GM19035 (cell line): ENCODE measurements around the gene BOLL.
A peak's percentile ranks its signal among the peaks of the same experiment; 100 is the strongest.
"Not testable (repeated sequence)": the region's sequence is repeated elsewhere in the genome, so short reads cannot be mapped to it uniquely, and the experiment has no call there.

Experiments
- ATAC-seq: cut with Tn5 transposase; IDR thresholded peaks from one replicate; pipeline ENCODE4 v1.9.1; 2021; ENCODE audit not compliant: unreplicated experiment

The BOLL gene

DNA sequence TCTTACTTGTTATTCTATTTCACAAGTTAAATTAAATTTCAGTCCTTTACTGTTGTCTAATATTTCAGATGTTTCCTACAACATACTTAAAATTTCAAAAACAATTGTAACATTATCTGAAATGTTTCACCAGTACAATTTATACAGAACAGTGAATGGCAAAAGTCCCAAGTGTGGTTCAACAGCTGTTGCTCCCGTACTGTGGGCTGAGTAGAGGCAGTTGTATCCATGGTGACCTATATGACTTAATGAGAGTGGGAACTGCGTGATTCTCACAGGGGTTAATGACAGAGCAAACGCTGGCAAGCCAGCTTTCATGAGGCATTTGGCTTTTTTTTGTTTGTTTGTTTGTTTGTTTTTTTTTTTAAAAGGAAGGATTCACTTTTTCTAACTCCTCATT is 13.9 kb upstream of the BOLL start:
- ATAC-seq: no peak

DNA sequence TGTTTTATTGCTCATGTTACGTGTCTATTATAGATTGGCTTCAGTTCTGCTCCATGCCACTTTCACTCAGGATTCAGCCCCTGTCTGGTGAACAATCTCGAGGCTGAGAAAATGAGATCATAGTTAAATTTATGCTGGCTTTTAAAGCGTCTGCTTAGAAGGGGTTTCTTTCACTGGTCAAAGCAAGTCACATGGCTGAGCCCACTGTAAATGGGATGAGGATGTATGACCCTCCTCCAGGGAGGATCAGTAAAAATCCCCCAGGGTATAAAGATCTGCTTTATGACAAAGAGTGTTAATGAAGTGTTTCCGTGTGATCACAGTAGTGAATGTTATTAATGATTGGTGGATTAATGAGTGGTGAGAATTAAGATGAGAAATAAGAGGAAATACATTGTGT is 13.1 kb upstream of the BOLL start:
- ATAC-seq: no peak

DNA sequence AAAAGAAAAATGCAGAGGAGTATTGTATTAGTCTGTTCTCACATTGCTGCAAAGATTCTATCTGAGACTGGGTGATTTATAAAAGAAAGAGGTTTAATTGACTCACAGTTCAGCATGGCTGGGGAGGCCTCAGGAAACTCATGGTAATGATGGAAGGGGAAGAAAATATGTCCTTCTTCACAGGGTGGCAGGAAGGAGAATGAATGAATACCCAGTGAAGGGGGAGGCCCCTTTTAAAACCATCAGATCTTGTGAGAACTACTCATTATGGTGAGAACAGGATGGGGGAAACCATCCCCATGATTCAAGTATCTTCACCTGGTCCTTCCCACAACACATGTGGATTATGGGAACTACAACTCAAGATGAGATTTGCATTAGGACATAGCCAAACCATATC is 10.2 kb upstream of the BOLL start:
- no peak for ATAC-seq

DNA sequence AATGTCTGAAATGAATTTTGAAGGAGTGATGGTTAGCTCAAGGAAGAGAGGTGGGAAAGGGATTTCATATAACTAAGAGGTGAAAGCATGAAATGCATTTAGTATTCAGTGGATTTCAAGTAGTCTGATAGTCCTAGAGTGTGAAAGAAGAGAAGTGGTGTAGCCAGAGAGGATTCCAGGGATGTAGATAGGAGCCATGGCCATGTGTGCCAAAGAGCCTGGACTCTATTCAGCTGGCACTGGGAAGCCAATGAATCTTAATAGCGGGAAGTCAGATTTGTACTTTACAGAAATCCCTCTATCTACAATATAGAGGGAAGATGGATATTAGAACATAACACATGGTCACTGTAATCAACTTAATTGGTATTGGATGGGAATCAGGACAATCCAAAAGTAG is 8.3 kb upstream of the BOLL start:
- ATAC-seq: no peak

DNA sequence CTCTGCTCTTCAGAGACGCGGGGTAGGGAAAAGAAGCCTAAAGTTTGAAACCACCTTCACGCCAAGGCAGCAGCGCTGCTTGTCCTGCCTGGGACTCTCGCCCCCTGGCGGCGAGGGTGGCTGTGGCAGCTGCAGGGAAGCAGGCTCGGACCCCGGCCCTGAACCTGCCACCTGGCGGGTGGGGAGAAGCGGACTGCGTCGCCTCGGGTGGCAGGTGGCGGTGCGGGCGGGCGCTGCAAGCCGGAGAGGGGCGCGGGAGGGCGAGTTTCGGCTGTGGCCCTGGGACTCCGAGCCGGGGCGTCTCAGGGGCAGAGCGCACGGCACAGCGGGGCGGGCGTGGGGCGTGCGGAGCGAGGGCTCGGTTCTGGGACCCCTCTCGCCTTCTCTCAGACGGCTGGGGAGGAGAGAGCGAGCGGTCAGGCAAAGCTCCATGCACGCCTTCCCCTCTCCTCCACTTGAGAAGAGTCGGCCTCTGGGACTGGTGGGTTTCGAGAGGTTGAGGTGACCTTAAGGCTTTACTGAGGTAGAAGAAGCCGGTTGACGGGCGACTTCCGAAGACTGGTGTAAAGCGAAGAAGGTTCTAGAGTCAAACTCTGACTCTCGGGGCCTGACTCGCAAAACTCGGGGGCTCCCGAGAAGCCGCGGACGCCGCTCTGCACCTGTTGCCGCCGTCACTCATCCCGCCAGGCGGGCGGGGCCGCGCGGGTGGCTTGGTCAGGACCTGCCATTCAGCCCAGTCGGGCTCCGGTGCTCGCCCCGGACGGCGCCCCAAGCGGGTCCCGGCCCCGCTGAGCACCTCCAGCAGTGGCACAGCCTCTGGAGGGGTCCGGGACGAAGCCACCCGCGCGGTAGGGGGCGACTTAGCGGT is 1.1 kb upstream of the BOLL start:
- ATAC-seq: no peak

DNA sequence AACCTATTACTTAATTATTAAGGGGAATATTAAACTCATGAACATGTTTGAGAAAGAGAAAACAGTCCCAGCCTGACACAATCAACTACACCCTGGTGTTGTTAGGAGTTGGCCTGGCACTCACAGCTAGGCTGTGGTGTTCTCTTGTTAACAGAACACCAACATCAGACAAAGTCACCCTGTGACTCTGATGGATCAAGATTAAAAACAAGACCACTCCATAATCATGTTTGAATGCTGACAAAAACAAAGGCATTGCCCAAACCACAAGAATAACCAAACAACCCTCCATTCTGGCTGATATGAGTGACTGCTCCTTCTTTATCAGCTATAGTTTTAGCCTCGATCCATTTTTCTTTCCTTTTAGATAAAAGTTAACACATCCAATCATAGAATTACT is 3.0 kb downstream of the BOLL start:
- ATAC-seq: no peak

DNA sequence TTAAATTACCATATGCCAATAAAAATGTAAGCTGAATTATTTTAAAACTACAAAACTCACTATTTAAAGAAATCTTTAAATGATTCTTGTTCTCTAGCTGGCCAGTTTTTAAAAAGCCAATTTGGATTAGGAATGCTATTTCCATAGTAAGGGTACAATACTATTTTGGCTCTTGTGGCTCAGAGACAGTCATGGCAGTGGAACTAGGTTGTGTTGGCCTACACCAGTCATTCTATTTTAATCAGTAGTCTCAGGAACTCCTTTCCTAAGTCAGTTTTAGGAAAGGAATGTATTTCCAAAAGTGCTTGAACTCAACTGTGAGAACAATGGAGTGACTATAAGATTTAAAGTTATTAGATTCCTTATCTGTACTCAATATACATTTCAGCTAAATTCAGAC is 5.9 kb downstream of the BOLL start:
- no peak for ATAC-seq

DNA sequence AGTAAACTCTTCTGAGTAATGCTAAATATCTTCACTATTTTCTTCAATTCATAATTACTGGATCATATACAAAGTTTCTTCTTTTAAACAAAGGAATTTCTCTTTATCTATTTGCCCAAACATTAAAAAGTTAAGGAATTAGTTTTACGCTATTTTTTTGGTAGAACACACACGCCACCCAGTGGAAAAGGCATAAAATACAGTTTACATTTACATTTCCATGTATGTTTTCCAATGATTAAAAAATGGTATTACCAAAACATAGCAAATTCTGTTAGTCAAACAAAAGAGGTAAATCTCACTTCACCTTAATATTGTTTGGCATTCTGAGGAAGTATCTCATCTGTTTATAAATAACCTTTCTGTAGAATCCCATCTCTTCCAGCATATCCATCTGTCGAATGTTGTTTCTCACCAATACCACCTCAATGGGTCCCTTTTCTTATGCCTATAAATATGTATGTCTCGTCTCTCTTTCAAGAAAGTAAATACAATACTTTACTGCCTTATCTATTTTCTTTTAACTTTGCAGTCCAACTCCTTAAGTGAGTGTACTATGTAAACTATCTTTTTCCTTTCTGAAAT is 7.2 kb downstream of the BOLL start:
- no peak for ATAC-seq

DNA sequence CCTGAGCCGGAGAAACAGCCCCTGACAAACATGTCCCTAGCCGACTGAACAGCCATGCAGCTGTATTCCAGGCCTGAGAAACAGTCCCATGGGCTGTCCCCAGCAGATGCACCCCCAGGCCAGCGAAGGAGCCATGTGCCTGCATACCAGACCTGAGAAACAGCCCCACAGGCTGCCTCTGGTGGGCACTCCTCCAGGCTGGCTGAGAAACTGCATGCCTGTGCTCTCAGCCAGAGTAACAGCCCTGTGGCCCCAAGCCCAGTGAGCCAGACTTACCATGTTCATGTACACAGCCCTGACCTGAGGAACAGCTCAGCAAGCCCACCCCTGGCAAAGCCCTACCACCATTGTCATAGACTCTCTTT is 24.8 kb downstream of the BOLL start:
- no peak for ATAC-seq

DNA sequence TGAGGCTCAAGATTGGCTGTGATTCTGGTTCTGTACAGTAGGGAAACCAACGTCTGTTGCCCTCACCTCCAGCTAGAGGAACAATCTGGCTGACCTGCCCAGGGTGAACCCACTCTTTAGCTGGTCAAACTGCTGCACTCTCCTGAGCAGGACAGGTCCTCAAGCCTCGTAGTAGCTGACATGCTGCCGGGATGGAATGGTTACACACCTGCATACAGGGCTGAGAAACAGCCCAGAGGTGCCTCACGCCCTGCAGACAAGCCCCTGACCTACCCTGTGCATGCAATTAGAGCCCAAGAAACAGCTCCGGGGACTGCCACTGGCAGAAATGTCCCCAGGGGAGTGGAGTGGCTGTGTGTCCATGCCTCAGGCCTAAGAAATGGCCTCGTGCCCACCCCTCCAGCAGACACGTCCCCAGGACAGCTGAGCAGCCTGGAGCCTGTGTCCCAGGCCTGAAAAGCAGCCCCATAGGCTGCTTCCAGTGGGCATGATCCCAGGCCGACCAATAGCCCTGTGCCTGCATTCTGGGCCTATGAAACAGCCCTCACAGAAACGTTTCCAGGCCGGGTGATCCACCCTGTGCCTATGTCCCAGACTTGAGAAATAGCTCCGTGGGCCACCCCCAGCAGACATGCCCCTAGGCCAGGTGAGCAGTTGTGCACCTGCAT is 25.4 kb downstream of the BOLL start:
- ATAC-seq: no peak

DNA sequence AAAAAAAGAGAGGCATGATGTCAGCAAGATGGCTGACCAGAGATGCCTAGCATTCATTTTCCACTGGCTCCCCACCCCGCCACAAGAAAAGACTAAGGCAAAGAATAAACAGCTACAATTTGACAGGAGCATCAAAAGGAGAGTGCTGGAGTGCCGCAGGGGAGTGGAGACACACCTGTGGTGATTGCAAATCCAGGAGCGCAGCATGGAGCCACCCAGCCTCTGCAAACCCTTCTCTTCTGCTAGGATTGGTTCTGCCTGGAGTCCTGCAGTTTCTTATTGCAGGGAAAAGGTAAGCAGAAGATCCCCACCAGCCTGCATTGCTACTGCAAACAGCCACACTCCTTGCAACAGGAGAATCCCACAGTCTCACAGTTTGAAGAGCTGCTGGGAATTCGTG is 26.1 kb downstream of the BOLL start:
- no peak for ATAC-seq

DNA sequence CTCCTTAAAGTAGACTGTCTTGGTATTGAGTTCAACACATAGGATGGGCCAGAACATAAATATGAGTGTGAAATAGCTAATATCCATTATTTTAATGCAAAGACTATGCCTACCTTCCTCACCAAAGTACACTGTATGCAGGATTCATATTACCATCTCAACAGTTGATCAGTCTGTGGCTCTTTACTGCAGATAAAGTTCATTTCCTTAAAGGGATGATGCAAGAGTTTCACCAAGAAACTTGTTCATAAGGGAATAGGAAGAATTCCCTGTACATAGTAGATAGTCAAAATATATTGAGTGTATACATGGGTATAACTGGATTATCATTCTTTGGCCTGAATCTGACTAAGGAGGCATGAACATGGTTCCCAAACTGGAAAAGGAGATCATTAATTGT is 44.9 kb downstream of the BOLL start:
- no peak for ATAC-seq

DNA sequence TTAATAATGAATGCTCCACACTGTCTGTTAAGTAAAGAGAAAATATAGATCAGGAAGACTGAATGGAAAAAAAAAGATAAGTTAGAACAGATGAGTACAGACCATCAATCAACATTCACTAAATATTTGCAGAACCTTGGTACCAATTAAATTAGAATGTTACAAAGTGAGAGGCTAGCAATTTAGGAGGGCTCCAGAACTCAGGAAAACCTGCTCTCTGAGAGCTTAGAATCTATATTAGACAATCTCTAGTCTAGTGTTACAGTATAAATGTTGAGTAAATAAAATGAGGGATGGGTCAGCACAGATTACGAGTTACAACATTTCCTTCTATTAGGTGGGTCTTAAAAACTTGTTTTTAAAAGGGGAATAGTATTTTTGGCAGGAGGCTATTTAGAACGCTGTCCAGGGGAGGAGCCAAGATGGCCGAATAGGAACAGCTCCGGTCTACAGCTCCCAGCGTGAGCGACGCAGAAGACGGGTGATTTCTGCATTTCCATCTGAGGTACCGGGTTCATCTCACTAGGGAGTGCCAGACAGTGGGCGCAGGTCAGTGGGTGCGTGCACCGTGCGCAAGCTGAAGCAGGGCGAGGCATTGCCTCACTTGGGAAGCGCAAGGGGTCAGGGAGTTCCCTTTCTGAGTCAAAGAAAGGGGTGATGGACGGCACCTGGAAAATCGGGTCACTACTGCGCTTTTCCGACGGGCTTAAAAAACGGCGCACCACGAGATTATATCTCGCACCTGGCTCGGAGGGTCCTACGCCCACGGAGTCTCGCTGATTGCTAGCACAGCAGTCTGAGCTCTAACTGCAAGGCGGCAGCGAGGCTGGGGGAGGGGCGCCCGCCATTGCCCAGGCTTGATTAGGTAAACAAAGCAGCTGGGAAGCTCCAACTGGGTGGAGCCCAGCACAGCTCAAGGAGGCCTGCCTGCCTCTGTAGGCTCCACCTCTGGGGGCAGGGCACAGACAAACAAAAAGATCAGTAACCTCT is 56.3 kb downstream of the BOLL start:
- ATAC-seq: not testable (repeated sequence)

DNA sequence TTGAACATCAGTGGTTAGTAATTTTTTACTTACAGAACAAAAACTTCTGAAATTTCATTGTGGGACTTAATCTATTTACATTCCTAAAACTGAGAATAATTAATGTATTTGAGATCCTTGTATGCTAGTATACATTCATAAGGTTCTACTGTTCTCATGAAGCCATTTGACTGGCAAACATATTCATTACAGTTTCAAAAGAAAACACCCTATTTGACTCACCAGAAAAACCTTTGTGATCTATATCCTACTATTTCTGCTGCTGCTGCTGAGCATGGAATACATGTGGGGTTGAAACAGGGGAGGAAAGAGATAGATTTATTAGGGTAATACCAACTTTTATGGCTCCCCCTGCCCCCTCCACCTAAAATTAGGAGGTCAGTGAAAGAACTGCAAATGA is 58.1 kb downstream of the BOLL start:
- ATAC-seq: no peak

DNA sequence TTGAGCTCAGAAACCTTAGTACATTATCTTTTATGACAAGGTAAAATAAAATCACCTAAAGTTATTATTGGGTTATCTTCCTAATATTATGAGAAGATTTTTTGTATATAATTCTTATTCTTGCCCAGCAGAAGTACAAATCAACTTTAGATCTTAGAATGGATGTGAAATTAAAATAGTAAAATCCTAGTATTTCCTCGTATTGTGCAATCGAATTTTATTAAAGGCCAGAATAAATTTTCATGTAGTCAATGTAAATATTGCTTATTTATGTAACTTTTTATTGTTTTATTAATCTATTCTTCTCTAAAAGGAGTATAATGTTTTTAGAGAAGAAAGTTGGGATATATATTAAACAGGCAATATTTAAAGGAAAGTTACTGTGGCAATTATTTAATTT is 67.3 kb downstream of the BOLL start:
- no peak for ATAC-seq

DNA sequence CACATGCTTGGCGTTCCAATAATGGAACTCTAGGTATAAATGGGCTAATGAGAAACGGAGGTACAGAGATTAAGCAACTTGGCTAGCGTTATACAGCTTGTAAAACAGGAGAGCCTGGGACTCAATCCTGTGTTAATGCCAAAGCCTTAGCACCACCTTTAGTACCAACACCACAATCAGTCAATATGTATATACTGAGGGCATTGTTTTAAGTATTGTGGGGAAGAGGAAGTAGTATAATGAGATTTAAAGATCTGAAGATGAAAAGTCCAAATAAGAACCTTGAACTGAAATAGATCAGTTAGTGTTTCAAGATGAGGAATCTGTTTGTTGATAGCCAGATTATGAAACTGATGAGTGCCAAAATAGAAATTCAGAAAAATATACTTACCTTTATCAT is 71.8 kb downstream of the BOLL start:
- ATAC-seq: no peak

DNA sequence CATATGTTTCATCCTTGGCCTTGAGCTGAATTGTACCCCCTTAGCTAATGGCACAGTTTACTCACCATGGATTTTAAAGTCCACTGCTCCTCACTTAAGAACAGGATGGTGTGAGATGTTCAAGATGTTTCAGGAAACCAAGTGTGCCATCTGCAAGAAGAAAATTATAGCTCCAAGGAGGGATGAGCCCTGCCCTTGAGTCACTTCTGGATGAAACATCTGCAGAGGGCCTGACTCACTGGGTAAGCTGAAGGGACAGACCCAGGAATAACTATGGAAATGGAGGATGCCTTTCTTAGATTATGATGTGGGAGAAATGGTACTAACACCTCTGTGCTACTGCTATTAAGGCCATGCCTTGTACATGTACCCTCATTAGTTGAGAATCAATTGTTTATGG is 73.5 kb downstream of the BOLL start:
- no peak for ATAC-seq

DNA sequence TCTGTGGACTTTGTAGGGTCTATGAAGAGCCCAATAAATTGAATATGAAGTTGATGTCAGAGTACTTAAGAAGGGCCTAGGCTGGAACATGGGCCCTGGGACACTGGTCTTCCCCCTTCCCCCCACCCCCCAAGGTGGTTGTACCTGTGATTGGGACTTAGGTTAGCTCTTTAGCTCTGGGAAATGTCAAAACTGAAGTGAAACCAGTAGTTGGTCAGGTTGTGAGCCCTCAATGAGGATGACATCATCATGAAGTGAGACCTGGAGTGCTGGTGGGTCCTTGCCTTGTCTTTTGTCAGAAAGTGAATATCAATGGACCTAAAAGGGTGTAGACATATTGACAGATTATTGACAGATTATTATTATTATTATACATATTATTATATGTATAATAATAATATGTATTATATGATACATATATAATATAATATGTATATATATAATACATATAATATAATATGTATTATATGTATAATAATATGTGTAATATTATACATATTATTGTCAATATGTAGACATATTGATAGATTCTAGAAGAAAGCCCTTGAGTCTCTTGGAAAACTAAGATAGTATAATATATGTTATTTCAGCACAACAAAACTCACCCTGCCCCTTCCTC is 74.6 kb downstream of the BOLL start:
- peak; percentile 74 for ATAC-seq

DNA sequence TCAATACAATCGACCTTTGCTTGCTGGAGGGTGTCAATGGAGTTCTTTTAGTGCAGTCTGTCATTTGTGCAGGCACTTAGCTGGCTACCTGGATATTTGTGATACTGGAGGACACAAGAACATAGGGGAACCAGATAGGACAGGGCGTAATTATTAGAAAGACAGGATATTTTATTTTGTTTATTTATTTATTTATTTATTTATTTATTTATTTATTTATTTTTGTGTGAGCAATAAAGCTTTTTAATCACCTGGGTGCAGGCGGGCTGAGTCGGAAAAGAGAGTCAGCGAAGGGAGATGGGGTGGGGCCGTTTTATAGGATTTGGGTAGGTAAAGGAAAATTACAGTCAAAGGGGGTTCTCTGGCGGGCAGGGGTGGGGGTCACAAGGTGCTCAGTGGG is 76.0 kb downstream of the BOLL start:
- ATAC-seq: not testable (repeated sequence)

DNA sequence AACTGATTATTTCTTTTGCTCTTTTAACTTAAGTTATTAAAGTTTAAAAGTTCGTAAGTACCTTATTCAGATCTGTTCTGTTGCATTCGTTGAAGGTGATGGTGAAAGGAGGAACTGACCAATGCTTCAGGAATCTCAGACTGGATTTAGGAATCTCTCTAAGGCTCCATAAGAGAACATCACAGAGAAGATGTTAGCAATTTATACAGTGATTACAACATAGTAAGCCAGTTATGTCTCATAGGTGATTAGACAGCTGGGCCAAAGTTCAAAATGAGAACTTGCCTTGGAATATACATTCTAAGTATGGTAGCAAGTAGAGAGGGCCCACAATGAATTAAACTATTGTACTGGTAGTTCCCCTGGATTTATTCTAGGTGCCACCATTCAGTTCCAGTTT is 76.8 kb downstream of the BOLL start:
- no peak for ATAC-seq
